Ishikawa (cell line): ENCODE results near the gene DAP3.
A peak's percentile ranks its signal among the peaks of the same experiment; 100 is the strongest.

Experiments used
- CEBPB ChIP-seq: IDR thresholded peaks from 2 replicates; pipeline ENCODE4 v1.6.1; 2012
- CREB1 ChIP-seq: IDR thresholded peaks from 2 replicates; pipeline ENCODE4 v1.6.1; 2012; ENCODE audit warnings: low read depth
- EGR1 ChIP-seq: IDR thresholded peaks from 2 replicates; pipeline ENCODE4 v1.6.1; 2012
- EP300 ChIP-seq: IDR thresholded peaks from 2 replicates; pipeline ENCODE4 v1.6.1; 2012; ENCODE audit warnings: borderline replicate concordance
- FOXM1 ChIP-seq: IDR thresholded peaks from 2 replicates; pipeline ENCODE4 v1.6.1; 2012; ENCODE audit warnings: low read depth, borderline replicate concordance
- MAX ChIP-seq: IDR thresholded peaks from 2 replicates; pipeline ENCODE4 v1.6.1; 2012
- NFIC ChIP-seq: IDR thresholded peaks from 2 replicates; pipeline ENCODE4 v1.6.1; 2012
- RAD21 ChIP-seq: IDR thresholded peaks from 2 replicates; pipeline ENCODE4 v1.6.1; 2012; ENCODE audit warnings: low read depth
- REST ChIP-seq: IDR thresholded peaks from 2 replicates; pipeline ENCODE4 v1.6.1; 2012; ENCODE audit warnings: low read depth, mild to moderate bottlenecking
- TAF1 ChIP-seq: IDR thresholded peaks from 2 replicates; pipeline ENCODE4 v1.6.1; 2012; ENCODE audit warnings: low read depth, mild to moderate bottlenecking
- TCF12 ChIP-seq: IDR thresholded peaks from 2 replicates; pipeline ENCODE4 v1.6.1; 2012; ENCODE audit warnings: low read depth
- TEAD4 ChIP-seq: IDR thresholded peaks from 2 replicates; pipeline ENCODE4 v1.6.1; 2012
- USF1 ChIP-seq: IDR thresholded peaks from 2 replicates; pipeline ENCODE4 v1.6.1; 2012
- YY1 ChIP-seq: IDR thresholded peaks from 2 replicates; pipeline ENCODE4 v1.6.1; 2012; ENCODE audit warnings: low read depth
- ZBTB7A ChIP-seq: IDR thresholded peaks from 2 replicates; pipeline ENCODE4 v1.6.1; 2012; ENCODE audit warnings: low read depth

DAP3 gene

GRCh38 chr1:155744711-155745283, 55.9 kb downstream of the DAP3 start:
- no peak for TF ChIP-seq YY1
- no peak for TF ChIP-seq TAF1
- TF ChIP-seq MAX: no peak
- no peak for TF ChIP-seq TEAD4
- TF ChIP-seq TCF12: no peak
- no peak for TF ChIP-seq FOXM1
- no peak for TF ChIP-seq EGR1
- no peak for TF ChIP-seq ZBTB7A
- TF ChIP-seq EP300: no peak
- no peak for TF ChIP-seq CREB1
- TF ChIP-seq REST: no peak

GRCh38 chr1:155745284-155746228, 56.7 kb downstream of the DAP3 start:
- TF ChIP-seq TAF1 (peak; percentile 60), MAX (peak; percentile 76), EGR1 (peak; percentile 87)

GRCh38 chr1:155759966-155760630, 71.2 kb downstream of the DAP3 start:
- TF ChIP-seq CEBPB (no peak), NFIC (0 out of 2 replicates have a peak, but pooled peaks have one; percentile 17)

- TF ChIP-seq USF1 (no peak), FOXM1 (no peak), ZBTB7A (no peak), TCF12 (no peak)
Measured at GRCh38 chr1:155760751-155761475, 72.0 kb downstream of the DAP3 start.

- TF ChIP-seq RAD21 (no peak), YY1 (no peak), TCF12 (no peak), EP300 (no peak), EGR1 (no peak), ZBTB7A (no peak), CREB1 (no peak), FOXM1 (no peak), MAX (no peak), REST (no peak), USF1 (no peak), TAF1 (no peak), TEAD4 (no peak), NFIC (no peak), CEBPB (no peak)
Measured at GRCh38 chr1:155761736-155762405, 73.0 kb downstream of the DAP3 start.
